Glomerular visceral epithelial cell (primary cell): ENCODE results near the gene KIF5A.
A peak's percentile ranks its signal among the peaks of the same experiment; 100 is the strongest.
"Not testable (repeated sequence)": the region's sequence is repeated elsewhere in the genome, so short reads cannot be mapped to it uniquely, and the experiment has no call there.

Source experiments
- DNase-seq: peaks from one replicate; pipeline ENCODE4 v3.0.0-alpha.2; 2016; ENCODE audit errors: extremely low spot score

The KIF5A gene

GRCh38 chr12:57607958-57608663 lies 58.3 kb downstream of the KIF5A start:
- no peak for DNase-seq

GRCh38 chr12:57609101-57609780 lies 59.4 kb downstream of the KIF5A start:
- no peak for DNase-seq

- DNase-seq = no peak
Measured at GRCh38 chr12:57609781-57610553, 60.1 kb downstream of the KIF5A start.

- DNase-seq = no peak
Measured at GRCh38 chr12:57610554-57611107, 60.8 kb downstream of the KIF5A start.

GRCh38 chr12:57611108-57611826 lies 61.4 kb downstream of the KIF5A start, which contains the start of gene ARHGEF25:
Gene ARHGEF25 (plus strand): TSS chr12:57611435. CDS start chr12:57611895, 460 bp downstream.
- DNase-seq = peak; percentile 43

GRCh38 chr12:57611827-57612710 lies 62.2 kb downstream of the KIF5A start:
- no peak for DNase-seq

- DNase-seq = no peak
Measured at GRCh38 chr12:57612711-57613426, 63.0 kb downstream of the KIF5A start.

GRCh38 chr12:57613427-57614109 lies 63.7 kb downstream of the KIF5A start:
- DNase-seq = no peak

- no peak for DNase-seq
Measured at GRCh38 chr12:57614178-57614947, 64.5 kb downstream of the KIF5A start.

GRCh38 chr12:57614948-57615500 lies 65.2 kb downstream of the KIF5A start:
- no peak for DNase-seq

GRCh38 chr12:57615637-57616036 lies 65.8 kb downstream of the KIF5A start:
- no peak for DNase-seq

GRCh38 chr12:57616383-57617101 lies 66.7 kb downstream of the KIF5A start:
- DNase-seq = no peak

GRCh38 chr12:57617942-57618341 lies 68.1 kb downstream of the KIF5A start:
- no peak for DNase-seq

- not testable (repeated sequence) for DNase-seq
Measured at GRCh38 chr12:57618431-57618830, 68.6 kb downstream of the KIF5A start.

GRCh38 chr12:57618966-57619433 lies 69.2 kb downstream of the KIF5A start:
- DNase-seq = no peak

- no peak for DNase-seq
Measured at GRCh38 chr12:57619434-57620244, 69.8 kb downstream of the KIF5A start.
